ENCODE data around the gene RREB1.

Gene RREB1

DNA sequence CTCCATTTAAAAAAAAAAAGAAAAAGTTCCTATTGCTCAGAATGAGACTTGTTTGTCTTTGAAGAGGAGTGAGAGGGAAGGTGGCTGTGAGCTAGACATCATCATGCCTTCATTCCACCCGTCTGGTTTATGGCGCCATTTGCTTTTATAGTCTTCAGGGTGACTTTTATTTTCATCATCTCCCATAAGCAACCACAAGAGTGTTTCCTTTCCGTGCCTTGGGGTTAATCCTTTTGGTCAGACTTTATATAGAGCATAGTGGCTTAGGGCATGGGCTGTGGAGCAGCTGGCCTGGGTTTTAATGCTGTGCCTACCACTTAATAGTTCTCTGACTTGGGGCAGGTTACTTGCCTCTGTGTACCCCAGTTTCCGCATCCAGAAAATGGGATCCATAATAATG is 77.8 kb downstream of the RREB1 start:
- TF ChIP-seq SUZ12 (IDR thresholded peaks at IDR 0.05) (no peak), SP1 (IDR thresholded peaks at IDR 0.05) (no peak), BHLHE40 (IDR thresholded peaks at IDR 0.05; ENCODE audit: borderline replicate concordance) (no peak), ELF4 (IDR thresholded peaks at IDR 0.05) (no peak), LEF1 (IDR thresholded peaks at IDR 0.05; ENCODE audit: borderline replicate concordance) (no peak), FOXM1 (IDR thresholded peaks at IDR 0.05; ENCODE audit: borderline replicate concordance) (no peak), ZNF384 (IDR thresholded peaks at IDR 0.05) (no peak), TARDBP (IDR thresholded peaks at IDR 0.05) (no peak), ARNT (IDR thresholded peaks at IDR 0.05) (no peak), NFRKB (IDR thresholded peaks at IDR 0.05) (no peak)
- TF ChIP-seq, protein P1, sequence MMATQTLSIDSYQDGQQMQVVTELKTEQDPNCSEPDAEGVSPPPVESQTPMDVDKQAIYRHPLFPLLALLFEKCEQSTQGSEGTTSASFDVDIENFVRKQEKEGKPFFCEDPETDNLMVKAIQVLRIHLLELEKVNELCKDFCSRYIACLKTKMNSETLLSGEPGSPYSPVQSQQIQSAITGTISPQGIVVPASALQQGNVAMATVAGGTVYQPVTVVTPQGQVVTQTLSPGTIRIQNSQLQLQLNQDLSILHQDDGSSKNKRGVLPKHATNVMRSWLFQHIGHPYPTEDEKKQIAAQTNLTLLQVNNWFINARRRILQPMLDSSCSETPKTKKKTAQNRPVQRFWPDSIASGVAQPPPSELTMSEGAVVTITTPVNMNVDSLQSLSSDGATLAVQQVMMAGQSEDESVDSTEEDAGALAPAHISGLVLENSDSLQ (IDR thresholded peaks at IDR 0.05): no peak
- ChIA-PET POLR2A (no interaction called here), CTCF (no interaction called here)
- no peak for DNase-seq (ENCODE audit: extremely low spot score)

GRCh38 chr6:7188492-7188891 is 80.7 kb downstream of the RREB1 start:
- CTCF ChIA-PET: no interaction called here
- TF ChIP-seq ELF4 (IDR thresholded peaks at IDR 0.05): no peak
- TF ChIP-seq L3MBTL2 (conservative IDR thresholded peaks at IDR 0.05): no peak
- TF ChIP-seq TARDBP (IDR thresholded peaks at IDR 0.05): no peak
- TF ChIP-seq NFRKB (IDR thresholded peaks at IDR 0.05): no peak
- TF ChIP-seq, protein P1 (IDR thresholded peaks at IDR 0.05): no peak
- no peak for TF ChIP-seq LEF1 (IDR thresholded peaks at IDR 0.05; ENCODE audit: borderline replicate concordance)
- no peak for TF ChIP-seq BHLHE40 (IDR thresholded peaks at IDR 0.05; ENCODE audit: borderline replicate concordance)
- TF ChIP-seq FOXM1 (IDR thresholded peaks at IDR 0.05; ENCODE audit: borderline replicate concordance): no peak
- no peak for TF ChIP-seq FOXA1 (IDR thresholded peaks at IDR 0.05)
- no peak for TF ChIP-seq HDGF (IDR thresholded peaks at IDR 0.05; ENCODE audit: borderline replicate concordance)
- DNase-seq (ENCODE audit: extremely low spot score): no peak
- POLR2A ChIA-PET: no interaction called here

GRCh38 chr6:7189101-7189758 is 81.5 kb downstream of the RREB1 start:
- TF ChIP-seq FOXA1 (IDR thresholded peaks at IDR 0.05) (no peak), TARDBP (IDR thresholded peaks at IDR 0.05) (no peak), SP1 (IDR thresholded peaks at IDR 0.05) (no peak), ARNT (IDR thresholded peaks at IDR 0.05) (no peak), NFRKB (IDR thresholded peaks at IDR 0.05) (no peak), ZNF384 (IDR thresholded peaks at IDR 0.05) (no peak), BHLHE40 (IDR thresholded peaks at IDR 0.05; ENCODE audit: borderline replicate concordance) (no peak), L3MBTL2 (conservative IDR thresholded peaks at IDR 0.05) (no peak), ELF4 (IDR thresholded peaks at IDR 0.05) (no peak), LEF1 (IDR thresholded peaks at IDR 0.05; ENCODE audit: borderline replicate concordance) (no peak), CTBP1 (IDR thresholded peaks at IDR 0.05; ENCODE audit: borderline replicate concordance) (no peak), FOXK2 (IDR thresholded peaks at IDR 0.05) (no peak), SUZ12 (IDR thresholded peaks at IDR 0.05) (no peak), HDGF (IDR thresholded peaks at IDR 0.05; ENCODE audit: borderline replicate concordance) (no peak), FOXM1 (IDR thresholded peaks at IDR 0.05; ENCODE audit: borderline replicate concordance) (no peak)
- TF ChIP-seq, protein P1 (IDR thresholded peaks at IDR 0.05): no peak
- ChIA-PET CTCF (no interaction called here), POLR2A (no interaction called here)
- no peak for DNase-seq (ENCODE audit: extremely low spot score)

DNA sequence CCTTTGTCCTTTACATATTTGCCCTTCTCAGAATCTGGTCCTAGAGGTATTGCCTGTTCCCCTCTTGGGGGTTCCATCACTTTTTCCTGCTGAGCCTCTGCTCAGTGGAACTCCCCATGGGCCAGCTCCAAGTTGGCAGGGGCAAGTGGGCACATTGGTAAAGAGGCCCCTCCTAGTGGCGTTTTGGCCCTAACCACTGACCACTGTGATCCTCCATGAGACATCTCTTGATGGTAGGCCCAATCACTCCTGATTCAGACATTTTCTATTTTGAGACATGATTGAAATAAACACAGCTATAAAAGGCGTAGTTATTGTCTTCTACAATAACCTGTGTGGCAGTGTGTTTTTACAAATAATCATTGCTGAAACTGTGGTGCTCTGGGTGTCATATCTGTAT is 83.0 kb downstream of the RREB1 start:
- no peak for TF ChIP-seq FOXM1 (IDR thresholded peaks at IDR 0.05; ENCODE audit: borderline replicate concordance)
- TF ChIP-seq ZNF384 (IDR thresholded peaks at IDR 0.05): no peak
- TF ChIP-seq NFRKB (IDR thresholded peaks at IDR 0.05): no peak
- TF ChIP-seq FOXA1 (IDR thresholded peaks at IDR 0.05): no peak
- TF ChIP-seq LEF1 (IDR thresholded peaks at IDR 0.05; ENCODE audit: borderline replicate concordance): no peak
- no peak for TF ChIP-seq BHLHE40 (IDR thresholded peaks at IDR 0.05; ENCODE audit: borderline replicate concordance)
- TF ChIP-seq ELF4 (IDR thresholded peaks at IDR 0.05): no peak
- TF ChIP-seq, protein P1 (IDR thresholded peaks at IDR 0.05): no peak
- TF ChIP-seq SP1 (IDR thresholded peaks at IDR 0.05): no peak
- DNase-seq (ENCODE audit: extremely low spot score): no peak
- CTCF ChIA-PET: no interaction called here
- POLR2A ChIA-PET: no interaction called here

DNA sequence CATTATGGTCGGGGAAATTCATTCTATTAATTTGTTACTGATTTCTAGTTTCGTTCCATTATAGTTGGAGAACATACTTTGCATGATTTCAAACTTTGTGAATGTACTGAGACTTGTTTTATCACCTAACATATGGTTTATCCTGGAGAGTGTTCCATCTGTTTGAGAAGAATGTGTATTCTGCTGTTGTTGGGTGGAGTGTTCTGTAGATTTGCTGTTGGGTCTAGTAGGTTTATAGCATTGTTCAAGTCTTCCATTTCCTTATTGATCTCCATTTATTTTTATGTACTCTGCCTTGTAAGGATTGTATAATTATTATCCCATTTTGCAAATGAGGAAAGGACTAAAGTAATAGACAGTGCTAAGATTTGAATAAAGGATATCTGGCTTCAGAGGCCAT is 85.4 kb downstream of the RREB1 start:
- ChIA-PET CTCF (no interaction called here), POLR2A (no interaction called here)
- DNase-seq (ENCODE audit: extremely low spot score): no peak
- TF ChIP-seq ELF4 (IDR thresholded peaks at IDR 0.05) (no peak), ZNF384 (IDR thresholded peaks at IDR 0.05) (no peak), L3MBTL2 (conservative IDR thresholded peaks at IDR 0.05) (no peak), FOXA1 (IDR thresholded peaks at IDR 0.05) (no peak), NFRKB (IDR thresholded peaks at IDR 0.05) (no peak), BHLHE40 (IDR thresholded peaks at IDR 0.05; ENCODE audit: borderline replicate concordance) (no peak), SUZ12 (IDR thresholded peaks at IDR 0.05) (no peak), SP1 (IDR thresholded peaks at IDR 0.05) (no peak)

- ChIA-PET POLR2A (no interaction called here), CTCF (no interaction called here)
- no peak for DNase-seq (ENCODE audit: extremely low spot score)
- TF ChIP-seq ZNF384 (IDR thresholded peaks at IDR 0.05): no peak
- no peak for TF ChIP-seq FOXA1 (IDR thresholded peaks at IDR 0.05)
- TF ChIP-seq ELF4 (IDR thresholded peaks at IDR 0.05): no peak
- no peak for TF ChIP-seq FOXK2 (IDR thresholded peaks at IDR 0.05)
- no peak for TF ChIP-seq BHLHE40 (IDR thresholded peaks at IDR 0.05; ENCODE audit: borderline replicate concordance)
- TF ChIP-seq, protein P1 (IDR thresholded peaks at IDR 0.05): no peak
- TF ChIP-seq FOXM1 (IDR thresholded peaks at IDR 0.05; ENCODE audit: borderline replicate concordance): no peak
- TF ChIP-seq HDGF (IDR thresholded peaks at IDR 0.05; ENCODE audit: borderline replicate concordance): no peak
- no peak for TF ChIP-seq ARNT (IDR thresholded peaks at IDR 0.05)
- no peak for TF ChIP-seq SP1 (IDR thresholded peaks at IDR 0.05)
- TF ChIP-seq L3MBTL2 (conservative IDR thresholded peaks at IDR 0.05): no peak
- no peak for TF ChIP-seq LEF1 (IDR thresholded peaks at IDR 0.05; ENCODE audit: borderline replicate concordance)
- no peak for TF ChIP-seq CTBP1 (IDR thresholded peaks at IDR 0.05; ENCODE audit: borderline replicate concordance)
- no peak for TF ChIP-seq SUZ12 (IDR thresholded peaks at IDR 0.05)
- TF ChIP-seq NFRKB (IDR thresholded peaks at IDR 0.05): no peak
- TF ChIP-seq TARDBP (IDR thresholded peaks at IDR 0.05): no peak
Measured at GRCh38 chr6:7194657-7195056, 86.9 kb downstream of the RREB1 start.
